GM19193 (cell line): Measurements from ENCODE around the gene RIPOR3.

Experiments used
- POLR2A ChIP-seq: IDR thresholded peaks from 4 replicates; pipeline ENCODE4 v1.6.1; 2011; ENCODE audit not compliant: insufficient read depth, insufficient read length; ENCODE audit errors: extremely low read depth

RIPOR3 gene

GRCh38 chr20:50716518-50716917 is 25.2 kb upstream of the RIPOR3 start:
- no peak for TF ChIP-seq POLR2A

DNA sequence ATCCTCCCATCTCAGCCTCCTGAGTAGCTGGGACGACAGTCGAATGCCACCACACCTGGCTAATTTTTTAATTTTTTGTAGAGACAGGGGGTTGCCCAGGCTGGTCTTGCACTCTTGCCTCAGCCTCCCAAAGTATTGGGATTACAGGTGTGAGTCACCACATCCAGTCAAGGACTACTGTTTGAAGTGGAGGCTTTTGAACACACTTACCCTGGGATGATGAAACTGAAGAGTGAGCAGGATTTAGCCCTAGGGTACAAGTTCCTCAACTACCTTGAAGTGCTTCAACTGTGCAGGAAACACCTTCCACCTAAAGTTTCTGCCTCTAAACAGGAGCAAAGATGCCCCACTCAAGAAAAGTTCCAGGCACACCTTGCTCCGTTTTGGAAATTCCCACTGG is 24.4 kb upstream of the RIPOR3 start:
- no peak for TF ChIP-seq POLR2A

- no peak for TF ChIP-seq POLR2A
Measured at GRCh38 chr20:50713657-50714101, 22.3 kb upstream of the RIPOR3 start.

- no peak for TF ChIP-seq POLR2A
Measured at GRCh38 chr20:50712771-50713656, 21.7 kb upstream of the RIPOR3 start.

DNA sequence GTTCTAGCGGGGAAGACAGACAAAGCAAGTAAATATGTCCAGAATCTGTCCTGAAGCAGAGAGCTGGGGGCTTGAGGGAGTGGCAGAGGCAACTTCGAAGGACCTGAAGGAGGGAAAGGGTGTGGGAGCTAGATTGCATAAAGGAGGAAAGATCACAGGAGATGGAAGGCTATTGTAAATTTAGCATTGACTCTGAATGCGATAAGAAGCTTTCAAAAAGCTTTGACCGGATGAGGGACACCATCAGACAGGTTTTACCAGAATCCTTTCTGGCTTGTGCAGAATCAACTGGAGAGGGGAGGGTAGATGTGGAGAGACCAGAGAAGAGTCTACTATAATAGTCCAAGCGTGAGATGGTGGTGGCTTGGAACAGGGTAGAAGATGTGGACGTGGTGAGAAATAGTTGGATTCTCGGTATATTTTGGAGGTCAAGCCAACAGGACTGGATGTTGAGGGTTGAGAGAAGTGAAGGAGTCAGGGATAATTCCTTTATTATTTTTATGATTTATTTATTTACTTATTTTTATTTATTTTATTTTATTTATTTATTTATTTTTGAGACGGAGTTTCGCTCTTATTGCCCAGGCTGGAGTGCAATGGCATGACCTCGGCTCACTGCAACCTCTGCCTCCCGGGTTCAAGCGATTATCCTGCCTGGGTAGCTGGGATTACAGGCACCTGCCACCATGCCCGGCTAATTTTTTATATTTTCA is 19.9 kb upstream of the RIPOR3 start:
- no peak for TF ChIP-seq POLR2A

DNA sequence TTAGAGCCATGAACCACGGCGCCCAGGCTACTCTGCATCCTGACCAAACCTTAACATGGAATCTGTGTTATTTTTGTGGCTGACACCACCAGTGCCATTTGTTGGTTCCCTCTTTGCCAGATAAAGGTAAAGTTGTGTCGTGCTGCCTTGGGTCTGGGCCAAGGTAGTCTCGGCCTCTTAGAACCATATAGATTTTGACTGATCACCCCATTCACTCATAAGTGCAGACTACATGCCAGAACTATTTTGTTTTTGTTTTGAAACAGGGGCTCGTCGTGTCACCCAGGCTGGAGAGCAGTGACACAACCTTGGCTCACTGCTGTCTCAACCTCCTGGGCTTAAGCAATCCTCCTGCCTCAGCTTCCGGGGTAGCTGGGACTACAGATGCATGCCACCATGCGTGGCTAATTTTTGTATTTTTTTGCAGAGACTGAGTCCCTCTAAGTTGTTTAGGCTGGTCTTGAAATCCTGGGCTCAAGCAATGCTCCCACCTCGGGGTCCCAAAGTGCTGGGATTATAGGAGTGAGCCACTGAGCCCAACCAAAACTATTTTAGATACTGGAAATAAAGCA is 19.2 kb upstream of the RIPOR3 start:
- TF ChIP-seq POLR2A = no peak

- no peak for TF ChIP-seq POLR2A
Measured at GRCh38 chr20:50709636-50709973, 18.3 kb upstream of the RIPOR3 start.

DNA sequence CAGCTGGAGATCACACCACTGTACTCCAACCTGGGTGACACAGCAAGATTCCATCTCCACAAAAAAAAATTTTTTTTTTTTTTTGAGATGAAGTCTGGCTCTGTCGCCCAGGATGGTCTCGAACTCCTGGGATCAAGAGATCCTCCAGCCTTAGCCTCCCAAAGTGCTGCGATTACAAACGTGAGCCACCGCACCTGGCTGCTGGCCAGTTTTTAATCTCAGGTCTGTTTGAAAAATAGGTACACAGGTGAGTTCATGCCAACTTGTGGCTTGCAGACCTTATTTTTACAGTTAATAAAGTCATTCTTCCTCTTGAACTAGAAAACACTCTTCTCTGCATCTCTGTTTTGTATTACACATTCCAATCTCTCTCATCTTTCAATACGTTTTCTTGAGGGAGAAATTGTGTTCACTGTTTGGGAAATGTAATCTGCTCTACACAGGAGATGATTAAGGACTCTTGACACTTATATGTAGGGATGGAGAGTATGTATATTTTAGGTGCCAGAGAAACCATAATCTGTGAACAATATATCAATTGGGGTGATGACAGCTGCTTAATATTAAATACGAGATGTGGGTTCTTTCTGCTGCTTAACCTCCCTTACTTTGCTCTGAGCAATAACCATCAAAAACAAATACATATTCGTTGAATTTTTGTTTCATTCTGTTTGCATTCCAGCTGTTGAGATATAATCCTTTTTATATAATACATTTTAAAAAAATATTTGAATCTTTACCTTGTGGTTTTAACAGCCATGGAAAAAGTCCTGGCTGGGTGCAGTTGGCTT is 17.7 kb upstream of the RIPOR3 start:
- TF ChIP-seq POLR2A = no peak

DNA sequence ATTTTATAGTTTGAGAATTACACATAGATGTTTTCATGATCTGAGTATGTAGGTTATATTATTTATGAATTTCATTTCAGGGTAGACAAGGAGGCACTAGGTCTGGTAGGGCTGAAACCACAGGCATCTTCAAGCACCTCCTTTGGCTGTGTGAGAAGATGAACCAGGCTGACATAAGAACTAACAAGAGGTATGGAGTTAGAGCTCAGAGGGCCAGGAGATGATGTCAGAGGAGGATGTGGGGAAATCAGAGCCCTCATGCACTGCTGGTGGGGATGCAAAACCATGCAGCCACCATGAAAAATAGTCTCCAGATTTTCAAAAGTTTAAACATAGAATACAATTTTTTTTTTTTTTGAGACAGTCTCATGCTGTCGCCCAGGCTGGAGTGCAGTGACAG is 13.6 kb upstream of the RIPOR3 start:
- TF ChIP-seq POLR2A = no peak

GRCh38 chr20:50704514-50704913 is 13.2 kb upstream of the RIPOR3 start:
- no peak for TF ChIP-seq POLR2A

GRCh38 chr20:50701041-50701963 is 10.0 kb upstream of the RIPOR3 start:
- TF ChIP-seq POLR2A = no peak

DNA sequence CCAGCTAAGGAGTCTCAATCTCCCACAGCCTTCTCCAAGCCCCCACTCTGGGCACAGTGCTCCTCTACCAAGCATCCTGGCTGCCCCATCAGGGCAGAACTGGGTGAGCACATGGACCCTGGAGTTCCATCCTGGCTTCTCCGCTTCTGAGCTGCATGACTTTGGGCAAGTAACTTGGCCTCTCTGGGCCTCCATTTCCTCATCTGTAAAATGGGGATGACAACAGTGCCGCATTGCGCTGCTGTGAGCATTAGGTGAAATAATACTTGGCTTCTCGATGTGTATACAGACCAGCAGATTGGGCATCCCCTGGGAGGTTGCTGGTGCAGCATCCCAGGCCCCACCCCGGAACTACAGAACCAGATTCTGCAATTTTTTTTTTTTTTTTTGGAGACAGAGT is 8.3 kb upstream of the RIPOR3 start:
- TF ChIP-seq POLR2A = no peak

DNA sequence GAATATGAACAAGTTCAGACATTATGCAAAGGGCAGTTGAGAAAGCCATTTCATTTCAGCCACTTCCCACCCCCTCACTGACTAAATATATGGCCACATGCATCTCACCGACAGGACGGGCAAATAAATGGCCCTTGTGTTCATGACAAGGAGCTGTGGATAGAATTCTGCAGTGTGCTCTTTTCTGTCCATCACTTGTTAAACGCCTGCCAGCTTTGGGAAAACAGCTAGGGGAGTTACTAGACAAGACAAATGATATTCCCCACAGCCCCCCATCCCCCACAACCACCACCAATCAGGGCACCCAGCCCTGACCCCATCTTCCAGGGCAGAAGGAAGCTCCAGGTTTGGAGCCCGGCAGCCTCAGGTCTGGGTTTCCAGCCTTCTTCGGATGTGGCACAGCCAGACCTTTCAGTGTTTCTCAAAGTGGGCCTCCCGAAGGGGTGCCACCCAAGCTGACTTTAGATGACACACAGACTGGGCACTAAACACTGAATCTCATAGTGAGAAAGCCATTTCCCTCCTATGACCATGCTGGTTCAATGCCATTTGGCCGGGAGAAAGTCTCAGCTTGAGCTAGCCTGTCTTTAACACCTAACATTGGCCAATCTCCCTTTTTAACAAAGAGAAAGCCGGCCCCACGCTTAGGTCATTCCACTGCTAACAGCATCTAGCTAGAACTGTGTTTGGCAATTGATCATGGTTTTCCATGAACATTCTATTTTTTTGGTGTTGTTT is 4.0 kb upstream of the RIPOR3 start:
- TF ChIP-seq POLR2A = no peak
